ENCODE results near the gene IMMP1L. TPM values are rescaled to one million over a fixed set of nuclear protein-coding genes. Genes with fewer than 3 reads are reported as not detected.

Gene IMMP1L
- total RNA-seq, 1 experiment from 2014 or later, result 38.5 TPM

- POLR2A ChIA-PET, result no interaction called here
- no peak overlapping the region for H2AFZ ChIP-seq (ENCODE audit: low read depth, low read length, poor library complexity, severe bottlenecking)
Observed at GRCh38 chr11:31417816-31418215, 91.6 kb downstream of the IMMP1L start.

More at GRCh38 chr11:31417816-31418215, 91.6 kb downstream of the IMMP1L start:
- H3K9me2 ChIP-seq (ENCODE audit: insufficient read depth), result no peaks in the 10 kb centered on the region
- no TSS peak for BruUV-seq (replicated peaks)
- DNase-seq (ENCODE audit: low read depth, low spot score), result no peak
- intact Hi-C loops (cut with micrococcal nuclease), result loop anchor here (10.0 kb wide), 1 partner anchor 57 kb away; no protein-coding TSS in a partner anchor
- no peak overlapping the region for H3K27ac ChIP-seq (ENCODE audit: low read depth, low read length)
- no peaks in the 10 kb centered on the region for H3K4me1 ChIP-seq (ENCODE audit: control insufficient read depth in 1 of 2, insufficient read depth in 2 of 2, low read length in 2 of 2)
- no peaks in the 10 kb centered on the region for H3K79me2 ChIP-seq (ENCODE audit: insufficient read depth, low read length)
- no peak overlapping the region for H3K4me2 ChIP-seq (ENCODE audit: low read length)
- no peaks in the 10 kb centered on the region for H3K9me3 ChIP-seq (ENCODE audit: control insufficient read depth in 1 of 2, insufficient read depth in 1 of 2, low read depth in 1 of 2, low read length in 2 of 2)
- no peak overlapping the region for H3K4me3 ChIP-seq (replicated peaks in 1 of 2; ENCODE audit: low read depth in 1 of 2, low read length in 2 of 2)
- CTCF ChIA-PET, result interaction anchor here (0.6 kb wide), 1 partner anchor 209 kb away, joined by 3 read pairs; no protein-coding TSS in a partner anchor
- RAD21 ChIA-PET (ENCODE audit: low non-redundant PET in 1 of 2, low total read pairs in 2 of 2, uncharacterized antibody in 2 of 2, unreplicated experiment in 2 of 2), result no interaction called here
- H3K27me3 ChIP-seq (ENCODE audit: insufficient read depth, low read length), result no peaks in the 10 kb centered on the region
- H3K9ac ChIP-seq (ENCODE audit: low read length), result no peak overlapping the region
- ATAC-seq, result no peak
- TF ChIP-seq ZNF274 (IDR thresholded peaks at IDR 0.05; ENCODE audit: low read depth, low read length), result no peak
- TF ChIP-seq ATF3 (IDR thresholded peaks at IDR 0.05), result no peak
- TF ChIP-seq CEBPB (IDR thresholded peaks at IDR 0.05; ENCODE audit: low read depth), result no peak
- no peak for TF ChIP-seq REST (IDR thresholded peaks at IDR 0.05; ENCODE audit: low read depth)
- no peak for TF ChIP-seq POLR2A (IDR thresholded peaks at IDR 0.05; ENCODE audit: borderline replicate concordance, extremely low read depth, insufficient read depth, insufficient read length)
- TF ChIP-seq JUND (IDR thresholded peaks at IDR 0.05), result no peak
- no peak for TF ChIP-seq CBX3 (IDR thresholded peaks at IDR 0.05; ENCODE audit: low read depth)
- no peak for TF ChIP-seq TCF7L2 (IDR thresholded peaks at IDR 0.05; ENCODE audit: borderline replicate concordance, extremely low read depth, insufficient read depth, insufficient read length)
- TF ChIP-seq SP1 (IDR thresholded peaks at IDR 0.05; ENCODE audit: low read depth), result no peak
- TF ChIP-seq SRF (IDR thresholded peaks at IDR 0.05; ENCODE audit: low read depth), result no peak
- no peak for TF ChIP-seq CTCF (IDR thresholded peaks at IDR 0.05 in 2 of 3, conservative IDR thresholded peaks at IDR 0.05 in 1 of 3; ENCODE audit: borderline replicate concordance in 1 of 3, insufficient read depth in 1 of 3, low read depth in 2 of 3, low read length in 2 of 3)
- H3K36me3 ChIP-seq (ENCODE audit: control insufficient read depth in 1 of 2, insufficient read depth in 2 of 2, low read length in 2 of 2), result no peaks in the 10 kb centered on the region
- H4K20me1 ChIP-seq (ENCODE audit: insufficient read depth), result no peaks in the 10 kb centered on the region

Data from HCT116 (cell line).